HTERT RPE-1 (cell line): Measurements from ENCODE around the gene KCNN2.

Experiments
- in situ Hi-C: fragments of 300-500 bp; cut with MboI; formaldehyde crosslinking; loops from 4 replicates; pipeline ENCODE4 v1.14.3; 2020; ENCODE audit warnings: low sequenced_read_pairs

Gene KCNN2

DNA sequence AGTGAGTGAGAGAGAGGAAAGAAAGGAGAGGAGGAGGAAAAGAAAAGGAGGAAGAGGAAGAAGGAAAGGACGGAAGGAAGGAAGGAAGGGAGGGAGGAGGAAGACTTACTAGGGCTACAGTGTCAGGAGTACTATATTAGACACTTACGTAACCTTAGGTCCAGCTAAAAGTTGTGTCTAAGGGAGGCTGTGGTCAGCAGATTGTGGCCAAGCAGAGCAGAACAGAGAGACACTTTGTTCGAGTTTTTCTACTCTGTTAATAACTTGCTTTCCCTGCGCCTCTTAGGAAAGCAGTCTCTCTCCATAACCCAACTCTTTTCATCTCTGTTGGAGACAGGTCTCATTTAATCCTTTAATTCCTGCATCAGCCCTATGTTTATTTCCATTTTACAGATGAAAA is 138.9 kb downstream of the KCNN2 start:
- in situ Hi-C loops: no loop called here

DNA sequence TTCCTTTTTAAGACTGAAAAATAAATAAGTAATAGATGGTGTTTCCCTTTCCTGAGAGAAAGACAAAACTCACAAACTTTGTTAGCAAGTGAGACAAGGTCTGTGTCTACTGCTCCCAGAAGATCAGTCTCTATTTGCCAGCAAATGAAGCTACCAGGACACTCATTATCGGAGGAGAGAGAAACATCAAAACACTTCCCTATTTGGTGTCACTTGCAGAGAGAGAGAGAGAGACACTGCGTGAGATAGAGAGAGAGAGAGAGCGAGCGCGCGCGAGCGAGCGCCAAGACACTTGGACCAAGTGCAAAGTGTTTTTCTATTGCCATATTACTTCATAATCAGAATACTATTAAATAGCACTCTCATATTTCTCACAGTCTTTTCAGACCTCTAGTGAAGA is 142.7 kb downstream of the KCNN2 start:
- in situ Hi-C loops: no loop called here

DNA sequence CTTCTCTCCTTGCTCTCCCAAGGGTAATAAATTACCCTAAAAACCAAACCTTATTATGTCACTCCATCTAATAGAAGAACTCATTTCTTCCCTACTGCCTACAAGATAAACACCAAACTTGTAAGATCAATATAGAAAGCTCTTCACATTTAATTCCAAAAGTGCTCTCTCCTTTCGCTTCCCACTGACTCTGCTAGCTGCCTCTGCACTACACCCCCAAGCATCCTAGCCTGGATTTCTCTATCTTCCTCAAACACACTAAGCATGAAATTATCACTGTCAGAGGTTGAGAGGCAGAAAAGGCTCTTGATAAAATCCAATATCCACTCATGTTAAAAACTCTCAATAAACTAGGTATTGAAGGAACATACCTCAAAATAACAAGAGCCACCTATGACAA is 162.4 kb downstream of the KCNN2 start:
- in situ Hi-C loops: no loop called here

DNA sequence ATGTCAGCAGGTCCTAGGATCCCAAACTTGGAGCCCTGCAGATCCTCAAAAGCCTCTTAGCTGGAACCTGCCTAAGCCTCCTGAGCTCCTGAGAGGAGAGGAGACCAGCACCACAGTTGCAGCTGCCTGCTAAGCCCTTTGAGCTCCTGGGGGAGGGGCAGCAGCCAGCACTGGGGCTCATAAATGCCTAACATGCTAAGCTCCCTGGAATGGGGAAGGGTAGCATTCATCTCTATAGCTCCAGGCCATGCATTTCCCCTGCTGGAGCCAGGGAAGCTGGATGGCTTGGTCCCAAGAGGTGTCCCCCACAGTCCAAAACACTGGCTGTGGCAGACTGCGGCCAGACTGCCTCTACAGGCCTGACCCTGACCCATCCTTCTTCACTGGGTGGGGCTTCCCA is 182.7 kb downstream of the KCNN2 start:
- in situ Hi-C loops: no loop called here
